CD4-positive, alpha-beta T cell treated with Interferon gamma for 1 hour (primary cell): Measurements from ENCODE around the gene UNK.
"Not testable (repeated sequence)": the region's sequence is repeated elsewhere in the genome, so short reads cannot be mapped to it uniquely, and the experiment has no call there.

ENCODE experiments used
- DNase-seq: peaks from one replicate; pipeline ENCODE4 v3.0.0-alpha.2; 2020

UNK gene

DNA sequence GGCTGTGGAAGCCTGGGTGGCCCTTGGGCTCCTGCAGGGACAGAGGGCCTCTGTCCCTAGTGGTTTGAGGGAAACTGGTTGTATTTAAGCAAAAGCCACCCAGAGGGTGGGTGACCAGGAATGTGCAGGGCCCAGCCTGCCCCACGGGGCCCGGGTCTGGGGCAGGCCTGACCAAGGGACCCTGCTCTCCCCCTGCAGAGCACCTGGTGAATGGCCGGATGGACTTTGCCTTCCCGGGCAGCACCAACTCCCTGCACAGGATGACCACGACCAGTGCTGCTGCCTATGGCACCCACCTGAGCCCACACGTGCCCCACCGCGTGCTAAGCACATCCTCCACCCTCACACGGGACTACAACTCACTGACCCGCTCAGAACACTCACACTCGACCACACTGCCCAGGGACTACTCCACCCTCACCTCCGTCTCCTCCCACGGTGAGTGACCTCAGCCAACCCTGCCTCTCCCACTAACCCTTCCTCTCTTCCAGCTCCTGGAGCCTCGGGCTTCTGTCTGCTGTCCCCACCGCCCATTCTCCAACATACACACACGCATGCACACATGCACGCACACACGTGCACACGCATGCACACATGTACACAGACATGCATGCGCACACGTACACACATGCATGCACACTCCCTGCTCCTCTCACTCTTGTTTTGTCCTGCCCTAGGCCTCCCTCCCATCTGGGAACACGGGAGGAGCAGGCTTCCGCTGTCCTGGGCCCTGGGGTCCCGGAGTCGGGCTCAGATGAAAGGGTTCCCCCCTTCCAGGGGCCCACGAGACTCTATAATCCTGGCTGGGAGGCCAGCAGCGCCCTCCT lies 30.0 kb upstream of the UNK start:
- no peak for DNase-seq

DNA sequence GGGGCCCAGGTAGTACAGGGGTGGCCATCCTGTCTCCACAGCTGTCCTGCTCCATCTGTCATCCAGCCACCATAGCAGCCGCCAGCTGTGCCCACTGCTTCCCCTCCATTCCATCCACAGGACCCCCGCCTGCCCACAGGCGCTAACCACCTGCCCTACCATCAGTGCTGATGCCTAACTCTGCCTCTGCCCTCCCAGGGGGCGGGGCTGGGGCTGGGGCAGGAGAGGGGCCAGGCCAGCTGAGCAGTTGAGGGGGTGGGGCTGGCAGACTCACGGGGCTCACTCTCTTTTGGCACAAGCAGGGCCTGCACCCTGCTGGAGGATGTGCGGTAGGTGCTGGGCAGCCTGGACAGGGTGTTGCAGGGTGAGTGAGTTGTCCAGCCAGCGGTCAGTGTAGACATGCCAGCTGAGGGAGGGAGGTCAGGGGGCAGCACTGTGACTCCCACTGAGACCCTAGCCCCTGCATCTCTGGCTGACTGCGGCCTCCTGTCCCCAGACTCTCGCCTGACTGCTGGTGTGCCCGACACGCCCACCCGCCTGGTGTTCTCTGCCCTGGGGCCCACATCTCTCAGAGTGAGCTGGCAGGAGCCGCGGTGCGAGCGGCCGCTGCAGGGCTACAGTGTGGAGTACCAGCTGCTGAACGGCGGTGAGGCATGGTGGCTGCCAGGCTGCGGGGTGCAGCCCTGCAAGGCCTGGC lies 29.3 kb upstream of the UNK start:
- no peak for DNase-seq

DNA sequence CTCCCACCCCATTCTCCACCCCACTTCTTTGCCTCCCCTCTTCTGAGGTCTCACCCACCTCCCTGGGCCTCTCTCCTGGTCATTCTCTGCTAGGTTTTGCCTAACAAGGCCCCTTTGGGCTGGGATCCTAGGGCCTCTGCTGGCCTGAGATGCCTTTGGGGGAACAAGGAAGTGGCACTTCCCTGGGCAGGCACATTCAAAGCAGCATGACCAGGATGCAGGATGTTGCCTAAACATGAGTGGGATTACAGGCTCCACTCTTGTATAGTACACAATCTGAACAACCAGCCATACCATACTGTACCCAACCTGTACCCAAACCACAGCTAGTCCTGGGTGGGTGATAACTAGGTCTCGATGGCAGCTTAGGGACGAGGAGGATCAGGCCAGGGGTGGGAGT lies 28.6 kb upstream of the UNK start:
- DNase-seq: no peak

DNA sequence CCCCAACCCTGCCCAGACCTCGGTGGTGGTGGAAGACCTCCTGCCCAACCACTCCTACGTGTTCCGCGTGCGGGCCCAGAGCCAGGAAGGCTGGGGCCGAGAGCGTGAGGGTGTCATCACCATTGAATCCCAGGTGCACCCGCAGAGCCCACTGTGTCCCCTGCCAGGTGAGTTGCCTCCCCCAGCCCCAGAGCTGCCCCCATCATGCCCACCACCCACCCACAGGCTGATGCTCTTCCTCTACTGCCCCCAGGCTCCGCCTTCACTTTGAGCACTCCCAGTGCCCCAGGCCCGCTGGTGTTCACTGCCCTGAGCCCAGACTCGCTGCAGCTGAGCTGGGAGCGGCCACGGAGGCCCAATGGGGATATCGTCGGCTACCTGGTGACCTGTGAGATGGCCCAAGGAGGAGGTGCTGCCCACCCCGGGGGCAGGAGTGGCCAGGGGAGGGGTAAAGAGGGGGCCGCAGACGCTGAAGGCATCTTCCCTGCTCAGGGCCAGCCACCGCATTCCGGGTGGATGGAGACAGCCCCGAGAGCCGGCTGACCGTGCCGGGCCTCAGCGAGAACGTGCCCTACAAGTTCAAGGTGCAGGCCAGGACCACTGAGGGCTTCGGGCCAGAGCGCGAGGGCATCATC lies 28.0 kb upstream of the UNK start:
- no peak for DNase-seq

DNA sequence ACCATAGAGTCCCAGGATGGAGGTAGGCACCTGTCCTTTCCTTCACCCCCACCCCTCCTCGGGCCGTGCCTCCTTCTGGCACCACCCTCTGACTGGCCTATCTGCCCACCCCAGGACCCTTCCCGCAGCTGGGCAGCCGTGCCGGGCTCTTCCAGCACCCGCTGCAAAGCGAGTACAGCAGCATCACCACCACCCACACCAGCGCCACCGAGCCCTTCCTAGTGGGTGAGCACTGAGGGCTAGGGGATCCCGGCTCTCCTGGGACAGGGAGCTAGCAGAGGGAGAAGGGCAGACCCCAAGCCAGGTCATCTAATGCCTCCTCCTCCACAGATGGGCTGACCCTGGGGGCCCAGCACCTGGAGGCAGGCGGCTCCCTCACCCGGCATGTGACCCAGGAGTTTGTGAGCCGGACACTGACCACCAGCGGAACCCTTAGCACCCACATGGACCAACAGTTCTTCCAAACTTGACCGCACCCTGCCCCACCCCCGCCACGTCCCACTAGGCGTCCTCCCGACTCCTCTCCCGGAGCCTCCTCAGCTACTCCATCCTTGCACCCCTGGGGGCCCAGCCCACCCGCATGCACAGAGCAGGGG lies 27.4 kb upstream of the UNK start:
- DNase-seq: no peak

DNA sequence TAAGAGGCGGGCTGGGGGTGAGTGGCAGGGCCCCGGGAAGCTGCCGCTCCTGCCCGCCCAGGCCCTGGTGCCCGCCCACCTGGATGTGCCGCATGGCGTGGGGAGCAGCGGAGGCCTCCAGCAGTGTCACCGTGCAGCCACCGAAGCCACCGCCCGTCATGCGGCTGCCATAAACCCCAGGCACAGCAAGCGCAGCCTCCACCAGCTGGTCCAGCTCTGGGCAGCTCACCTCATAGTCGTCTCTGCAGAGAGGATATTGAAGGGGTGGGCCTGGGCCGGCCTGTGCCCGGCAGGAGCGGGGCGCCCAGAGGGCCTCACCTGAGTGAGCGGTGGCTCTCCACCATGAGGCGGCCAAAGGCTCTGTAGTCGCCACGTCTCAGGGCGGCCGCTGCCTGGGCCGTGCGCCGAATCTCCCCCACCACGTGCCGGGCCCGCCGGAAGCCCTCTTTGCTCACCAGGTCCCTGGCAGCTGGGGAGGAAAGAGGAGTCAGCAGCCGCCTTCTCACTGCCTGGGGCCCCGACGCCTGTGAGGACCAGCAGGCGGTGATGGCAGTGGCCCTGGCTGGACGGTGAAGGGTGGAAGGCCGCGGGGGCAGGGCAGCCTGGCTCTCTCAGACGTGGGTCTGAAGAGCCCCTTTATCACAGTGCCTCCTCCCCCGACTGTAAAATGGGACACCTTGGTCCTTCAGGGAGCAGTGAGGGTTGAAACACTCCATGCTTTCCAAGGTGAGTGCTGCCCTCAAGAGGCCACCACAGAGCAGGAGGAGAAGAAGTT lies 26.3 kb upstream of the UNK start:
- no peak for DNase-seq

DNA sequence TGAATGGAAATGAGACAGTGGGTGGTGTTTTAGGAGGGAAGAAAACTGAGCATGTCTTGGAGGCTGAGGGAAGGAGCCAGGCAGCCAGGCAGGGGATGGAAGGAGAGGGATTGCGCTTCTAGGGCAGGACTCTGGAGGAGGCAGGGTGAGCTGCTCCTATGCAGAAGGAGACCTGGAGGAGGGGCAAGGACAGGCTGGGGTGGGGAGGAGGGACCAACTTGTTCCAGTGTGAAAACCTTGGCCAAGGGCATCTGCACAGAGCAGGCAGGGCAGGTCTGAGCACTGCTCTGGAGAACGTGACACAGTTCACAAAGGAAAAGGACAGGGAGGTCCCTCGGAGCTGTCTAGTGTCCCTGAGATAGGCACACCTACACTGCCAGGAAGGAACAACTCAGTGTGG lies 25.1 kb upstream of the UNK start:
- DNase-seq: no peak

DNA sequence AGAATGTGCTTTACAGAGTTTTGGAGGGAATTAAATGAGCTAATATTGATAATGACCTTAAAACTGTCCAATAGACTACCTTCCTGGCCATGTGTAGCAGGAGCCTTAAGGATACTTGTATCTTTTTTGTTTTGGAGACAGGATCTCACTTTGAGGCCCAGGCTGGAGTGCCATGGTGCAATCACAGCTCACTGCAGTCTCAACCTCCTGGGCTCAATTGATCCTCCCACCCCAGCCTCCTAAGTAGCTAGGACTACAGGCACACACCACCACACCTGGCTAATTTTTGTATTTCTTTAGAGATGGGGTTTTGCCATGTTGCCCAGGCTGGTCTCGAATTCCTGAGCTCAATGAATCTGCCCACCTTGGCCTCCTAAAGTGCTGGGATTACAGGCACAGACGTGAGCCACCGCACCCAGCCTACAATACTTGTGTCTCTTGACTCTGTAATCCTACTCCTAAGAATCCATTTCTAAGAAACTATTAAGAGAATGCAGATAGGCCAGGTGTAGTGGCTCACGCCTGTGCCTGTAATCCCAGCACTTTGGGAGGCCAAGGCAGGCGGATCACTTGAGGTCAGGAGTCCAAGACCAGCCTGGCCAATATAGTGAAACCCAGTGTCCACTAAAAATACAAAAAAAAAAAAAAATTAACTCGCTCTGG lies 24.5 kb upstream of the UNK start:
- DNase-seq: not testable (repeated sequence)

DNA sequence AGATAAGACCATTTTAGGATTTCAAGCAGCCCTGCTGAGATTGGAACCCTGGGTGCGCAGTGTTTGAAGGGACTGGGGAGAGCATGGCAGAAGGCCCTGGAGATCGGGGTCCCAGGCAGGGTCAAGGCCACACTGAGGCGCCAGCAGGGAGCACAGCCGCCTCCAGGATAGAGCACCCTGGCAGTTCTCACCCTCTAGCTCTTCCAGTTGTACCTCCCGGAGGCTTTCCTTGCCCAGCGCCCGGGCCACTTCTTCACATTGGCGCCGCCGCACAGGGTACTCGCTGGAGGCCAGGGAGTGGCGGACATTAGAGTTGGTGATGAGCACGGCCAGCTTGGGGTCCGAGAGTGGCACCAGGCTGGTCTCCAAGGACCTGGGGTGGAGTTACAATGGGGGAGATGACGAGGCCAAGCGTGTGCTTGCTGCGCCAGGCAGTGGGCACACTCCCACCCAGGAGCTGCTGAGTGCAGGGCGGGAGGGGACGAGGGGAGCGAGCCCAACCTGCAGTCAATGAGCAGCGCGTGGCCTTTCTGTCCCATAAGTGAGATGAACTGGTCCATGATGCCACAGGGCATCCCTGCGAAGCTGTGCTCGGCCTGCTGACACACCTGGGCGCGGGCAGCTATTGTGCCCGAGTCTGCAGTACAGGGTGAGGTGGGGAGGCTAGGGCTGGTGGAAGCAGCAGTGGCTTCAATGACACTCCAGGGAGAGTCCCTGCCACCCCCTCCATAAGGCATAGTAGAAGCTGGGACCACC lies 21.9 kb upstream of the UNK start:
- DNase-seq: no peak

DNA sequence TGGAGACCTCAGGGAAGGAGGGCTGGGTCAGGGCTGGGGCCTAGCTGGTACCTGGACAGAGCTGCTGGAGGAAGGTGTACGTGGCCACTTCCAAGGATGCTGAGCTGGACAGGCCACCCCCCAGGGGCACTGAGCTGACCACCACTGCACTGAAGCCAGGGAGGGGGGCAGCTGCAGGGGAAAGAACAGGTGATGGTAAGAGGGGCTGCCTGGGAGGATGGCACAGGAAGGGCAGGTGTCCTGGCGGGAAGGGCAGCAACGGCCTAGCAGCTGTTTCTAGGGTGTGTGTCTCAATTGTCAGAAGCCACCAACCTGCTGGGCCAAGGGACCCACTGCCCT lies 21.4 kb upstream of the UNK start:
- no peak for DNase-seq

DNA sequence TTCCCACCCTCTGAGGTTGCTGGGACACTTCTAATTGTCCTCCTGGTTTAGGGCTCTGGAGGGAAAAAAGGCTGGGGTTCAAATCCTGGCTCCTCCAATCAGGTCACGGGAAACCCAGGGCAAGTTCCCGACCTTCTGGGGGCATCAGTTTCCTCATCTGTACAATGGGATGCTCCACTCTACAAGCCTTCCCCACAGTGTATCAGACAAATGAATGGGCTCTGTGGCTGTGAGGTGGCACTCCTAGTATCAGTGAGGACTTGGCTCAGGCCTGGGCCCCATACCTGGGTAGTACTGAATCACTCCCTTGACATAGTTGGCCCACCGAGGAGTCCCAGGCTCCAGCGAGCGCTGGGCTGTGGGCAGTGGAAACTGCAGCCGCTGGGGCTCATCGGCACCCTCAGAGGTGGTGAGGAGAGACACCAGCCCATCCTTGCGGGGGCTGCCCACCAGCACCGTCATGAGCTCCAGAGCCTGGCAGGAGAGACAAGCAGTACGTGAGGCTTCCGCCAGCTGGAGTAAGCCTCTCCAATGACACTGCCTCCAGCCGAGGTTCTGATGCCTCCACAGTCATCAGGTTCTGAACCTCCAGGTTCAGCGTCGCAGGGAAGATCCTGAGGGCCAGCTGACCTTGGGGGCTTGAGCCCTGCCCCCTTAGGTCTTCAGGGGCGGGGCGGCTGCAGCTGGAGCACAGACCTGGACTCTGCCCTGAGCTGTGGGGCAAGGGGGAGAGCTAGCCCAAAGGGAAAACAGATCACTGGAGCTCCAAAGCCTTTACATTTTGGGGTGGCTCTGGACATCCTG lies 20.8 kb upstream of the UNK start:
- no peak for DNase-seq

DNA sequence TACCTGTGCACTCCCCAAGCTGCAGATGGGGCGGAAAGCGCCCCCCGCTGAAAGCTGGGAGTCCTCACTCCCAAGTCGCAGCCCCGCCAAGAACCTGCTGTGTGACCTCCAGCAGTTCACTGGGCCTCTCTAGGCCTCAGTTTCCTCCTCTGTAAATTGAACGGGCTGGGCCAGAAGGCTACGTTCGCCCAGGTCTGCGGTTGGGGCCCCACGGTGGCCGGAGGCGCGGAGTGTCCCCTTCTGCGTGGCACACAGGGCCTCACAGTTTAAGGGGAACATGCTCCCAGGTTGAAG lies 20.2 kb upstream of the UNK start:
- DNase-seq: no peak

DNA sequence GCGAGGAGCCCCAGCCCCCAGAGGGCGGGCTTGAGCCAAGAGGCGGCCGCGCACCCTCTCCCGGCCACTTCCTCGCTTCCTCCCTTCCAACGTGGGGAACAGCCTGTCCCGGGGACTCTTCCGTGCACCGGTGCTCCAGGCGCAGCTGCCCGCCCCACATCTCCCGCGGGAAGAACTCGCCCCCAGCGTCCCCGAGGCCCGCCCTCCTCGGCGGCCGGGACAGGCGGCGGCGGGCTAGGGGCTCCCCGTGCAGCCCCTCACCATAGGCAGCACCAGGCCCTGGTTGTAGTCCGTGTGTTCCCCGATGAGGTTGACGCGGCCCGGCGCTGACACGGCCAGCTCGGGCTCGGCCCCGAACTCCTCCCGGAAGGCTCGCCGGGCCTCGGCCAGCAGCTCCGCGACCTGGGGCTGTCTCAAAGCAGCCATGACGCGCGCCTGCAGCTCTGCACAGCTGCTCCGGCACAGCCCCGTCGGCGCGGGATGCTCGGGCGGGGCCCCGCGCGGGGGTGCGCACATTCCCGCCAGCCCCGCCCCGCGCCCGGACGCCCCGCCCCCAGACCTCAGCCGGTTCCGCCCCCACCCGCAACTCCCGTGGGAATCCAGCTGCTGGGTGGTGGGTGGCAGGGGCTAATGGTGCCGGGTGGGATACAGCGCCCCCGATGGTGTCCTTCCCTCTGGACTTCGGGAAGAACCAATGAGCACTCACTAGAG lies 19.7 kb upstream of the UNK start, which contains the start of gene GALK1:
GALK1 (minus strand) TSS at position 482 of the 711 bp plus-strand sequence; CDS start at position 426, 56 bp downstream.
- DNase-seq: peak; percentile 76

DNA sequence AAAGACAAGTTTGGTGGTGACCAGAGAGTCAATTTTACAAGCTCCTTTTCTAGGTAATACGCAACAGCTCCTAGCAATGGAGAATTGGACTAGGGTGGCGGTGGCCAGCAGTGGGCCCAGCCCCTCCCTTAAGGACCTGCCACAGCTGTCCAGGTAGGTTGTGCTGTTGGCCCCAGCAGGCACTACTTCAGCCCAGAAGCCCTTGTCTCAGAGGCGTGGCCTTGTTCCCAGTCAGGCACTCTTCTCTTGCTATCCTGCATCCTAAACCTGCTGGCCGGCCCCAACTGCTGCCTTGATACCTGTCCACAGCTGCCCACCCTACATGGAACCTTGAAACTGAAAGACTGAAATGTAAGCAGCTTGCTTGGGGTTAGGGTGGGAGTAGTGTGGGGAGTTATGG lies 18.6 kb upstream of the UNK start:
- DNase-seq: no peak

DNA sequence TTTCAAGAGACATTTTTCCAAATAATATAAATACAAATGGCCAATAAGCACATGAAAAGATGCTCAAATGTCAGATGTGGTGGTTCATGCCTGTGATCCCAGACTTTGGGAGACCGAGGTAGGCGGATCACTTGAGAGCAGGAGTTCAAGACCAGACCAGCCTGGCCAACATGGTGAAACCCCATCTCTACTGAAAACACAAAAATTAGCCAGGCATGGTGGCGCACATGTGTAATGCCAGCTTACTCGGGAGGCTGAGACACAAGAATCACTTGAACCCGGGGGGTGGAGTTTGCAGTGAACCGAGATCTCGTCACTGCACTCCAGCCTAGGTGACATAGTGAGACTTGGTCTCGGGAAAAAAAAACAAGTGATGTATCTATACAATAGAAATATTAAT lies 16.7 kb upstream of the UNK start:
- DNase-seq: no peak

DNA sequence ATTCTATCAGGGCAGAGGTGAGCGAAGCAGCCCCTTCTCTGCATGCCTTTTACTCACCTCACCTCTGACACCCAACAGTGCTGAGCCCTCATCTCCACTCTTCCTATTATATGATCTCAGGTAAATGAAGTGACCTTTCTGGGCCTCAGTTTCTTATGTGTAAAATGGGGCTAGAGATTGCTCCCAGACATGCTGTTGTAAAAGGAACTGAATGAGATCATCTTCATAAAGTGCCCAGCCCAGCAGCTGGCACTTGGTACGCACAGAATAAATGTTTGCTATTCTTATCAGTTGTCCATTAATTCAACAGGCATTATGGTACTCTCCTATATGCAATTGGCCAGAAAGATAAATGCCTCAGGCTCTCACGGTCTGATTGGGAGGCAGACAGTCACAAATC lies 15.1 kb upstream of the UNK start:
- no peak for DNase-seq

DNA sequence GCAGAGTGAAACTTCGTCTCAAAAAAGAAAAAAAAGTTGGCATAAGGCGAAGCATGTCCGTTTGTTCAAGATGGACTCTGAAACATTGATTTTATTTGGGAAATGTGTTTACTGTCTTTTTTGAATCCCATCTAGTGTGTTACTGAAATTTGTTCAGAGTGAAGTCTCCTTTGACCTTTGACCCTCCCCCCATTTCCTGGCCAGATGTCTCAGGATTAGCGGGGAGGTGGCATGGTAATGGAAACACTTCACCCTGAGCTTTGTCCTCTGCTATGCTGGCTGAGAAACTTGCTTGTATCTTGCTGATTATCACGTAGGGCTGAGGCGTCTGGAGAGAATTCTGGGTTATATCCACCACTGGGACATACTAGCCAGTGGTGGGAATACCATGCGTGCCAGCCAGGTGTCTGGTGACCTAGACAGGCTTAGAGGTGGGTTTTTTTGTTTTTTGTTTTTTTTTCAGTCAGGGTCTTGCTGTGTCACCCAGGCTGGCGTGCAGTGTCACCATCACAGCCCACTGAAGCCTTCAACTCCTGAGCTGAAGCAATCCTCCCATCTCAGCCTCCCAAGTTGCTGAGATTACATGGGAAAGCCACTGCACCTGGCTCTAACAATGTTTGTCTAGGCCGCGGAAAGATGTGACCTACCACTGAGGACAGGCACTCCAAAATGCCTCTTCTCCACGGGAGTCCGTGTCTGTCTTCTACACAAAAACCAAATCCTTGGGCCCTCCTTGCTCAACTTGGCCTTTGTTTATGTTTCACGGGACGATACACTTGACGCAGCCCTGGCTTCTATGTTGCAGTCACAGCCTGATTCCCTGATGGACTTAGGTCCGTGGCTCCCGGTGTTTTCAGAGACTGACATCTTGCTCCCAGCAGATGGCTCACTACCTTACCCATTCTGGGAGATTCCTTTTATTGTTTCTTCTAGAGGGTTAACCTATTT lies 13.0 kb upstream of the UNK start:
- no peak for DNase-seq

DNA sequence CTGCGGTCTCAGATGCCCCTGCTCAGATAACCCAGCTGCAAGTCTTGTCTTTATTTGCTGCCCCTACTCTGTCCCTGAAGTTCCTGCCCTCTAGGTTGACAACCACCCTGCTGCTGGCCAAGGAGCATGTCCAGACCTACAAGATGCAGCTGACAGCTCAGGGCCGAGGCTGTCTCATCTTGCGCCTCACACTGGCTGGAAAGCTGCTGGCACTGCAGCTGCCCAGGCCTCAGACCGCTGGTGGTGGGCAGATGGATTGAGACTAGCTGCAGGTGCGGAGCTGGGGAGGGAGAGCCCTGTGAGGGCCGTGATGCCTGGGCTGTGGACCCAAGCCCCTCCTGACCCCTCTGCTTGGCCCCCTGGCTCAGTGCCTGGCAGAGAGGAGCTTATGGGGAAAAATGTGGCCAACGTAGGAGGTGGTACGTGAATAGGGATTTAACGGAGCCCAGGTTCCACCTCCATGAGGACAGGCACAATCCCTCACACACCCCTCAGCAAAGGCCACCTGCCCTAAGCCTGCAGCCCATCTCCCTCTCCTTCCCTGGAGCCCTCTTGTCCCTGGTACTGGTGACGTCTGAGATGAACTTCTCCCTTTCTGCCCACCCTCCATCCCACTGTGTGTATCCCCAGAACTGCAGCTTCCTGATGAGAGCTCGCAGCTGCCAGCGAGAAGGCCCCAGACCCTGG lies 11.3 kb upstream of the UNK start:
- DNase-seq: no peak
